ENCODE measurements around the gene RAB9A. TPM values are rescaled to one million over a fixed set of nuclear protein-coding genes. Genes with fewer than 3 reads are reported as not detected.
A peak's percentile ranks its signal among the peaks of the same experiment; 100 is the strongest.

RAB9A gene
- total RNA-seq, 2 experiments from 2014 or later = 30.8 to 31.7 TPM

DNA sequence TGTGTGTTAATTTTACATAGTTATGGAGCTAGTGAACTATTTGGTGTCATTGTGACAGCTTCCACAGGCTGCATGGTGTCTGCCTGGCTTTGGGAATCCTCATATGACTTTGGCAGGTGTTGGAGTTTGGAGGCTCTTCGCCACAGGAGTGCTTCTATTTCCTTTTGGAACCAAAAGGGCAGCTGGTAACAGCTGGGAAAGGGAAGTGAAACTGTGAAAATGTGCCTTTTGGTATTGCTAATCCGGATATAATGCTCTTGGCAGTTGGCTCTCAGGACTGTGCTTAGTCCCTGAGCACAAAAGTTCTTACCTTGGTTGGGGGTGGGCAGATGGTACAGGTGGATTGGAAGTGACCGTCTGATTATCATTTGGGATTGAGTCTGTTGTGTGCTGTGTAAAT lies 63.7 kb downstream of the RAB9A start:
- Mint-ChIP-seq H3K4me1 (ENCODE audit: low read depth) (peaks cover 36% of the 10 kb centered on the region), H3K9me3 (no peaks in the 10 kb centered on the region), H3K4me3 (no peak overlapping the region), H3K27me3 (no peaks in the 10 kb centered on the region), H3K36me3 (ENCODE audit: low read depth) (peaks cover 18% of the 10 kb centered on the region), H3K27ac (peak overlapping the region; percentile 62)
- ChIA-PET CTCF (interaction anchor here (1.1 kb wide), 1 partner anchor 246 kb away, joined by 3 read pairs; no protein-coding TSS in a partner anchor), POLR2A (interaction anchor here (0.9 kb wide), 1 partner anchor 277 kb away, joined by 3 read pairs; the partner anchor contains the start of gene GEMIN8)
- intact Hi-C loops (cut with micrococcal nuclease) = loop anchor here (5.0 to 10.0 kb wide), 2 partner anchors 248 to 280 kb away; no protein-coding TSS in a partner anchor
- no peak for ATAC-seq
- DNase-seq = no peak
- no peak for TF ChIP-seq CTCF (IDR thresholded peaks at IDR 0.05)

DNA sequence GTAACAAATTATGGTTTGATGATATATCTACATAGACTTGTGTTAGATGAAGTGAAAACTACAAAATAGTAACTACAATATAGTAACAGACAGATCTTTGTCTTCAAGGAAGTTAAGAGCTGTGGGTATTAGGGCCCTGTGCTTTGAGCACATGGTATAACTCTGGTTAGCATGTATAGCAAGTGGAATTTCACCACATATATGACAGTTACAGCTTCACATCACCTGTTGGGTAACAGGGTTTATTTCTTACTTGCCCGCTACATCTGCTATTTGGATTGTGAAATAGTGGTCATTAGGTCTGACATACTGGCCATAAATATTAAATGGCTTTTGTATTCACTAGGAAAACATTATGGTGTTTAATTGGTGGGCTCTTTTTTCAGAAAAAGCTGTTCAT lies 65.8 kb downstream of the RAB9A start:
- Mint-ChIP-seq H3K27ac (peak overlapping the region; percentile 38), H3K9me3 (no peaks in the 10 kb centered on the region), H3K27me3 (no peaks in the 10 kb centered on the region), H3K4me3 (no peak overlapping the region), H3K4me1 (ENCODE audit: low read depth) (peaks cover 32% of the 10 kb centered on the region), H3K36me3 (ENCODE audit: low read depth) (peaks cover 21% of the 10 kb centered on the region)
- DNase-seq = no peak
- POLR2A ChIA-PET = interaction anchor here (1.2 kb wide), 1 partner anchor 102 kb away, joined by 5 read pairs; the partner anchor contains the start of gene TCEANC
- CTCF ChIA-PET = interaction anchor here (1.4 kb wide), 1 partner anchor 8 kb away, joined by 3 read pairs; no protein-coding TSS in a partner anchor
- no peak for ATAC-seq
- TF ChIP-seq CTCF (IDR thresholded peaks at IDR 0.05) = no peak
- intact Hi-C loops (cut with micrococcal nuclease) = loop anchor here (5.0 to 10.0 kb wide), 2 partner anchors 250 to 278 kb away; no protein-coding TSS in a partner anchor

- H3K4me1 Mint-ChIP-seq (ENCODE audit: low read depth) = peaks cover 27% of the 10 kb centered on the region
- CTCF ChIA-PET = interaction anchor here (1.4 kb wide), 1 partner anchor 9 kb away, joined by 3 read pairs; no protein-coding TSS in a partner anchor
- no peaks in the 10 kb centered on the region for H3K27me3 Mint-ChIP-seq
- peak overlapping the region; percentile 38 for H3K27ac Mint-ChIP-seq
- no peak for TF ChIP-seq CTCF (IDR thresholded peaks at IDR 0.05)
- DNase-seq (peak; percentile 22), ATAC-seq (peak; percentile 56)
- POLR2A ChIA-PET = interaction anchor here (1.2 kb wide), 1 partner anchor 102 kb away, joined by 5 read pairs; the partner anchor contains the start of gene TCEANC
- intact Hi-C loops (cut with micrococcal nuclease) = loop anchor here (10.0 kb wide), 1 partner anchor 250 kb away; no protein-coding TSS in a partner anchor
- peaks cover 21% of the 10 kb centered on the region for H3K36me3 Mint-ChIP-seq (ENCODE audit: low read depth)
- no peak overlapping the region for H3K4me3 Mint-ChIP-seq
- H3K9me3 Mint-ChIP-seq = no peaks in the 10 kb centered on the region
Observed at GRCh38 chrX:13755254-13755653, 66.3 kb downstream of the RAB9A start.

DNA sequence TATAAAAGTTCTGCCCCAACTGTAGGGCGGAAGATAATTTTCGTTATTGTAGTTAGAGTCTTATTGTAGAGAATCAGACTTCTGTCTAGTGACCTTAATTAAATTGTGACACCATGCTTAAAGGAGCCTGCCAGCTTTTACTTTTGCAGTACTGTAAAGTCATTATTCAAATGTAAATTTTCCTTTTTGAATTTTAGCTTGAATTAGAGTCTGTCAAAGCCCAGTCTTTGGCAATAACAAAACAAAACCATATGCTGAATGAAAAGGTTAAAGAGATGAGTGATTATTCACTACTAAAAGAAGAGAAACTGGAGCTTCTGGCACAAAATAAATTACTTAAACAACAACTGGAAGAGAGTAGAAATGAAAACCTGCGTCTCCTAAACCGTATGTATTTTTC lies 67.5 kb downstream of the RAB9A start:
- ATAC-seq (no peak), DNase-seq (no peak)
- no peak for TF ChIP-seq CTCF (IDR thresholded peaks at IDR 0.05)
- H3K27me3 Mint-ChIP-seq = no peaks in the 10 kb centered on the region
- H3K4me3 Mint-ChIP-seq = no peak overlapping the region
- ChIA-PET POLR2A (no interaction called here), CTCF (no interaction called here)
- no peaks in the 10 kb centered on the region for H3K9me3 Mint-ChIP-seq
- H3K36me3 Mint-ChIP-seq (ENCODE audit: low read depth) = peaks cover 25% of the 10 kb centered on the region
- no peak overlapping the region for H3K27ac Mint-ChIP-seq
- H3K4me1 Mint-ChIP-seq (ENCODE audit: low read depth) = peaks cover 21% of the 10 kb centered on the region
- intact Hi-C loops (cut with micrococcal nuclease) = loop anchor here (10.0 kb wide), 1 partner anchor 252 kb away; no protein-coding TSS in a partner anchor

- ChIA-PET POLR2A (no interaction called here), CTCF (no interaction called here)
- peaks cover 20% of the 10 kb centered on the region for H3K36me3 Mint-ChIP-seq (ENCODE audit: low read depth)
- H3K27me3 Mint-ChIP-seq = no peaks in the 10 kb centered on the region
- no peak for TF ChIP-seq CTCF (IDR thresholded peaks at IDR 0.05)
- intact Hi-C loops (cut with micrococcal nuclease) = loop anchor here (10.0 kb wide), 1 partner anchor 254 kb away; no protein-coding TSS in a partner anchor
- ATAC-seq (no peak), DNase-seq (no peak)
- no peak overlapping the region for H3K4me3 Mint-ChIP-seq
- no peaks in the 10 kb centered on the region for H3K9me3 Mint-ChIP-seq
- H3K4me1 Mint-ChIP-seq (ENCODE audit: low read depth) = peaks cover 12% of the 10 kb centered on the region
- peak overlapping the region; percentile 8 for H3K27ac Mint-ChIP-seq
Observed at GRCh38 chrX:13759152-13759718, 70.3 kb downstream of the RAB9A start.
